Measurements from ENCODE around the gene PSMC6. TPM values are rescaled to one million over a fixed set of nuclear protein-coding genes. Genes with fewer than 3 reads are reported as not detected.

Gene PSMC6
- total and polyA plus RNA-seq, 2 experiments from 2014 or later: 143 to 176 TPM

- H3K79me2 ChIP-seq (replicated peaks; ENCODE audit: insufficient read depth): peaks cover 39% of the 10 kb centered on the region
- H3K4me2 ChIP-seq: peak within 1 kb of the TSS; percentile 85
- peak within 1 kb of the TSS; percentile 94 for H3K4me3 Mint-ChIP-seq
- peak within 1 kb of the TSS; percentile 25; the same call in 1 of the 2 replicates for H3K27ac Mint-ChIP-seq
- H3K27me3 Mint-ChIP-seq (ENCODE audit: insufficient read depth, low read depth, poor library complexity): peaks cover 7% of the 10 kb centered on the region
- H4K20me1 ChIP-seq (replicated peaks; ENCODE audit: insufficient read depth): peaks cover 7% of the 10 kb centered on the region; the same call in 1 of the 2 replicates
- TF ChIP-seq CREB1 (CRISPR knock-in tag; IDR thresholded peaks at IDR 0.05; ENCODE audit: low read depth) (peak; percentile 31; the same call in 1 of the 2 replicates), STAT1 (IDR thresholded peaks at IDR 0.05; ENCODE audit: unreplicated experiment) (no peak), POLR2AphosphoS5 (IDR thresholded peaks at IDR 0.05; ENCODE audit: low read depth) (peak; percentile 53)
- H3K27ac ChIP-seq (ENCODE audit: low read depth): peak within 1 kb of the TSS; percentile 41; the same call in 1 of the 2 replicates
- peak; percentile 82 for ATAC-seq
- H3K36me3 ChIP-seq (ENCODE audit: insufficient read depth): no peaks in the 10 kb centered on the region
- peaks cover 20% of the 10 kb centered on the region for H3K4me1 ChIP-seq (ENCODE audit: insufficient read depth)
- peaks cover 22% of the 10 kb centered on the region for H3K4me1 Mint-ChIP-seq
- H3F3A ChIP-seq (replicated peaks; ENCODE audit: low read depth): peaks cover 3% of the 10 kb centered on the region; the same call in 1 of the 2 replicates
- H3K36me3 Mint-ChIP-seq (ENCODE audit: low read depth): no peaks in the 10 kb centered on the region; the same call in 2 of the 3 replicates
- H2AFZ ChIP-seq: peak within 1 kb of the TSS; percentile 98
- H3K4me3 ChIP-seq: peak within 1 kb of the TSS; percentile 93
- peak; percentile 81 for DNase-seq (ENCODE audit: low spot score)
- no peaks in the 10 kb centered on the region for H3K9me3 Mint-ChIP-seq
- H3K27me3 ChIP-seq (ENCODE audit: insufficient read depth): peaks cover 12% of the 10 kb centered on the region; the same call in 1 of the 2 replicates
- 0 out of 2 replicates have a peak, but pooled peaks cover 2% of the 10 kb centered on the region for H3K9me2 ChIP-seq (ENCODE audit: insufficient read depth)
Measured at GRCh38 chr14:52695481-52696091, 11.4 kb upstream of the PSMC6 start, which contains the start of gene ERO1A. ERO1A (minus strand) TSS chr14:52695558; CDS start chr14:52695481, 77 bp downstream.

- Histone ChIP-seq H2AFZ (no peak overlapping the region), H3K4me3 (no peak overlapping the region), H3F3A (replicated peaks; ENCODE audit: low read depth) (no peaks in the 10 kb centered on the region; the same call in 1 of the 2 replicates), H3K4me1 (ENCODE audit: insufficient read depth) (no peaks in the 10 kb centered on the region), H3K4me2 (no peak overlapping the region), H3K79me2 (replicated peaks; ENCODE audit: insufficient read depth) (no peaks in the 10 kb centered on the region), H3K27ac (ENCODE audit: low read depth) (no peak overlapping the region), H3K36me3 (ENCODE audit: insufficient read depth) (no peaks in the 10 kb centered on the region), H4K20me1 (replicated peaks; ENCODE audit: insufficient read depth) (no peaks in the 10 kb centered on the region), H3K27me3 (ENCODE audit: insufficient read depth) (no peaks in the 10 kb centered on the region), H3K9me2 (ENCODE audit: insufficient read depth) (0 out of 2 replicates have a peak, but pooled peaks cover 2% of the 10 kb centered on the region)
- Mint-ChIP-seq H3K4me1 (no peaks in the 10 kb centered on the region; the same call in 2 of the 3 replicates), H3K36me3 (ENCODE audit: low read depth) (no peaks in the 10 kb centered on the region; the same call in 2 of the 3 replicates), H3K27ac (no peak overlapping the region), H3K4me3 (no peak overlapping the region), H3K9me3 (no peaks in the 10 kb centered on the region), H3K27me3 (ENCODE audit: insufficient read depth, low read depth, poor library complexity) (peaks cover 3% of the 10 kb centered on the region)
- no peak for DNase-seq (ENCODE audit: low spot score)
- TF ChIP-seq EZH2phosphoT487 (IDR thresholded peaks at IDR 0.05; ENCODE audit: unreplicated experiment) (no peak), POLR2AphosphoS5 (IDR thresholded peaks at IDR 0.05; ENCODE audit: low read depth) (no peak), ZNF114 (CRISPR knock-in tag; IDR thresholded peaks at IDR 0.05) (no peak), CTCF (conservative IDR thresholded peaks at IDR 0.05; ENCODE audit: low read depth in 2 of 2) (no peak), EZH2 (IDR thresholded peaks at IDR 0.05; ENCODE audit: low read depth, unreplicated experiment) (no peak), REST (IDR thresholded peaks at IDR 0.05; ENCODE audit: unreplicated experiment) (no peak), CREB1 (CRISPR knock-in tag; IDR thresholded peaks at IDR 0.05; ENCODE audit: low read depth) (no peak), STAT1 (IDR thresholded peaks at IDR 0.05; ENCODE audit: unreplicated experiment) (no peak), NANOG (IDR thresholded peaks at IDR 0.05; ENCODE audit: borderline replicate concordance) (no peak), ETS1 (IDR thresholded peaks at IDR 0.05) (no peak), JUNB (IDR thresholded peaks at IDR 0.05; ENCODE audit: unreplicated experiment) (no peak)
- no peak for ATAC-seq
Measured at GRCh38 chr14:52700701-52701172, 6.3 kb upstream of the PSMC6 start.
